ENCODE data around the gene SYNM. TPM values are rescaled to one million over a fixed set of nuclear protein-coding genes. Genes with fewer than 3 reads are reported as not detected.

The SYNM gene
- total RNA-seq, 1 donor from 2014 or later: 0.02 TPM

DNA sequence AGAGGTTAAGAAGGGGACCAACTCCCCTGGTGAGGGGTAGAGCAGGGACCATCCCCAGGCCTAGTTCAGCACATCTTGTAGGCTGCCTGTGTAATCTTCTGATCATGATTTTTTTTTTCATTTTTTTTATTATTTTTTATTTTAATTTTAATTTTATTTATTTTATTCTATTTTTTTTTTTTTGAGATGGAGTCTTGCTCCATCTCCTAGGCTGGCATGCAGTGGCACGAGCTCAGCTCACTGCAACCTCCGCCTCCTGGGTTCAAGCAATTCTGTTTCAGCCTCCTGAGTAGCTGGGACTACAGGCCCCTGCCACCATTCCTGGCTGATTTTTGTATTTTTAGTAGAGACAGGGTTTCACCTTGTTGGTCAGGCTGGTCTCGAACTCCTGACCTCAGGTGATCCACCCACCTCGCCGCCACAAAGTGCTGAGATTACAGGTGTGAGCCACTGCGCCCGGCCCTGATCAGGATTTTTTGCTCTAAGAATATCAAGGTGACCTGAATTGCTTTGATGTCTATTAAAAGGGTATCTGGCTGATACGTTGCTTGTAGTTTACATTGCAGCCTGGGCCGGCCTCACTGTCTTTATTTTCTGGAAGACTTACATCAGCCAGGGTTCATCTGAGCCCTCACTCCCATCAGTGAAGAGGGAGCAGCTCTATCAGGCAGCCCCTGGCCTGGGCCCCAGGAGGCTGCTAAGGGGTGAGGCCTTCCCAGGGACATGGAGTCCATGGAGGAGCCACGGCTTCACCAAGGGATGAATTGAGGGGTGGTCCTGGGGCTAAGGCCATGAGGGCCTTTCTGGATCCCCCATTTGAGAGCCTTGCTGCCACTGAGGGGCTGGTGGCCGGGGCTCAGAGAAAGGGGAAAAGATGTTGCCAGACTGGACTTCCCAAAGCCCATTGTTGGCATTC is 10.7 kb downstream of the SYNM start:
- intact Hi-C loops (cut with micrococcal nuclease): no loop called here
- TF ChIP-seq, protein P1, sequence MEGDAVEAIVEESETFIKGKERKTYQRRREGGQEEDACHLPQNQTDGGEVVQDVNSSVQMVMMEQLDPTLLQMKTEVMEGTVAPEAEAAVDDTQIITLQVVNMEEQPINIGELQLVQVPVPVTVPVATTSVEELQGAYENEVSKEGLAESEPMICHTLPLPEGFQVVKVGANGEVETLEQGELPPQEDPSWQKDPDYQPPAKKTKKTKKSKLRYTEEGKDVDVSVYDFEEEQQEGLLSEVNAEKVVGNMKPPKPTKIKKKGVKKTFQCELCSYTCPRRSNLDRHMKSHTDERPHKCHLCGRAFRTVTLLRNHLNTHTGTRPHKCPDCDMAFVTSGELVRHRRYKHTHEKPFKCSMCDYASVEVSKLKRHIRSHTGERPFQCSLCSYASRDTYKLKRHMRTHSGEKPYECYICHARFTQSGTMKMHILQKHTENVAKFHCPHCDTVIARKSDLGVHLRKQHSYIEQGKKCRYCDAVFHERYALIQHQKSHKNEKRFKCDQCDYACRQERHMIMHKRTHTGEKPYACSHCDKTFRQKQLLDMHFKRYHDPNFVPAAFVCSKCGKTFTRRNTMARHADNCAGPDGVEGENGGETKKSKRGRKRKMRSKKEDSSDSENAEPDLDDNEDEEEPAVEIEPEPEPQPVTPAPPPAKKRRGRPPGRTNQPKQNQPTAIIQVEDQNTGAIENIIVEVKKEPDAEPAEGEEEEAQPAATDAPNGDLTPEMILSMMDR (IDR thresholded peaks at IDR 0.05): no peak
- Mint-ChIP-seq H3K4me1 (no peaks in the 10 kb centered on the region), H3K27ac (no peak overlapping the region), H3K36me3 (ENCODE audit: low read depth) (no peaks in the 10 kb centered on the region), H3K9me3 (no peaks in the 10 kb centered on the region), H3K27me3 (peaks cover 6% of the 10 kb centered on the region), H3K4me3 (no peak overlapping the region)
- ChIA-PET POLR2A (no interaction called here), CTCF (no interaction called here)
- no peak for DNase-seq
- ATAC-seq (ENCODE audit: low read depth): no peak

DNA sequence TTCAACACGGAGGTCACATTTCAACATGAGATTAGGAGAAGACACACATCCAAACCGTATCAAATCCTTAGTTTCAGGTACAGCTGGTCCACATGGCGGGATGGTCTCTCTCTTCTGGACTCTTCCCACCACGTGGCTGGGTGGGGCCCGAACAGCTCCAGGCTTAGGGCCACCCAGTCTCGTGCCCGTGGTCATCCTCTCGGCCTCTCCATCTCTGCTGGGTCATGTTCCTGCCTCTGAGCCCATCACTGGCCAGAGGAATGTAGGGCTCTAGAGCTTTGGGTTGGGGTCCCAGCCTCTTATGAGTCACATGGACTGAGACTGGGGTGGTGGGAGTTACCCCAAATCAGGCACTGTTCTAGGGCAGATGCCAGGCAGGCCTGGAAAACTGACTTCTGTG is 12.2 kb downstream of the SYNM start:
- intact Hi-C loops (cut with micrococcal nuclease): no loop called here
- TF ChIP-seq, protein P1 (IDR thresholded peaks at IDR 0.05): no peak
- DNase-seq (no peak), ATAC-seq (ENCODE audit: low read depth) (no peak)
- Mint-ChIP-seq H3K4me1 (no peaks in the 10 kb centered on the region), H3K27me3 (peaks cover 6% of the 10 kb centered on the region), H3K36me3 (ENCODE audit: low read depth) (no peaks in the 10 kb centered on the region), H3K4me3 (no peak overlapping the region), H3K27ac (no peak overlapping the region), H3K9me3 (no peaks in the 10 kb centered on the region)
- CTCF ChIA-PET: no interaction called here
- POLR2A ChIA-PET: no interaction called here

DNA sequence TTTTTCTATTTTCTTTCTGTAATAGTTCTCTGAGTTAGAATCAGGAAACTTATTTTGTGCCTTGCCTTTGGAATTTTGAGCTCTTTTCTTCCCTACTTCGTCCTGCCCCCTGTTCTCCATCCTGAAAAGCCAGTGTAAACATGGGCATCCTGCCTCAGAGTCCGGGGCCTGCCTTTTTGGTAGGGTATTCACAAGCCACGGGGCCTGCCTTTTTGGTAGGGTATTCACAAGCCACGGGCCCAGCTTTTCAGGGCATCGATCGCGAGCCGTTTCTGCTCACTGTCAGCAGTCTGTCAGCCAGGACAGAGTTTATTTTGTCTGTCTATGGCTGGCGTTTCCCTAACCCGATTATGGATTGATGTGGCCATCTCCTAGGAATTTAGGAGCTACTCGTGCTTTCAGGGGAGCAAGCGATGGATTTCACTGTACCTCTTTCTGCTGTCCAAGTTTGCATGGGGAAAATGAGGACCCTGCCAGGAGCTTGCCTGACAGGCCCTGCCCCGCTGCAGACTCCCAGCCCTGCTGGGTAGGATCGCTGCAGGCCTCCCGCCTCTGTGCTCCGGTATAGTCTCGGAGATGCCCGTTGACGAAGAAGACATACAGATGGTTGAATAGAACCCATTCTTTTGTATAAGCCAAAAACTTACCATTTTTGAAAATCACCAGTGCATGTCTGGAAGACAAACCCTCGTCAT is 12.8 kb downstream of the SYNM start:
- H3K36me3 Mint-ChIP-seq (ENCODE audit: low read depth): no peaks in the 10 kb centered on the region
- CTCF ChIA-PET: no interaction called here
- POLR2A ChIA-PET: no interaction called here

DNA sequence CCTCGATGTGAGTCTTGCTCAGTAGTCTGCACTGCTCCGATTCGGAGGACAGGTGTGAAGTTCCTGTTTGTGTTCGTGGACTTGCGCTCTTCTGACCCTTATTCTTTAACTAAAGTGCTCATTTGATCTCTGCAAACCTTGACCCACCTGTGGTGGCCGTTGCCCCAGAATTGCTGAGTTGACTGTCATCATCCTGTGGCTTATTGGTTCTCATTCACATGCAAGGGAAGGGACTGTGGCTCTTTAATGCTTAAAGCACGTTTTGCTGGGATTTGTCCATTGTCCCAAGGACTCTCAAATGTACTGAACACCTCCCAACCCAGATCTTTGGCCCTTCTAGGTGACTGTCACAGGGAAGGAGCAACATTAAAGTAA is 13.4 kb downstream of the SYNM start:
- H3K36me3 Mint-ChIP-seq (ENCODE audit: low read depth): no peaks in the 10 kb centered on the region
- intact Hi-C loops (cut with micrococcal nuclease): no loop called here
- peaks cover 6% of the 10 kb centered on the region for H3K27me3 Mint-ChIP-seq
- ATAC-seq (ENCODE audit: low read depth) (no peak), DNase-seq (no peak)
- ChIA-PET CTCF (no interaction called here), POLR2A (no interaction called here)
- no peaks in the 10 kb centered on the region for H3K4me1 Mint-ChIP-seq
- no peaks in the 10 kb centered on the region for H3K9me3 Mint-ChIP-seq
- H3K4me3 Mint-ChIP-seq: no peak overlapping the region
- TF ChIP-seq, protein P1 (IDR thresholded peaks at IDR 0.05): no peak
- H3K27ac Mint-ChIP-seq: no peak overlapping the region

More for the DNA sequence above, 12.8 kb downstream of the SYNM start:
- peaks cover 6% of the 10 kb centered on the region for H3K27me3 Mint-ChIP-seq
- H3K4me3 Mint-ChIP-seq: no peak overlapping the region
- no peaks in the 10 kb centered on the region for H3K9me3 Mint-ChIP-seq
- intact Hi-C loops (cut with micrococcal nuclease): no loop called here
- ATAC-seq (ENCODE audit: low read depth): no peak
- TF ChIP-seq, protein P1 (IDR thresholded peaks at IDR 0.05): no peak
- no peak for DNase-seq
- H3K4me1 Mint-ChIP-seq: no peaks in the 10 kb centered on the region
- H3K27ac Mint-ChIP-seq: no peak overlapping the region

DNA sequence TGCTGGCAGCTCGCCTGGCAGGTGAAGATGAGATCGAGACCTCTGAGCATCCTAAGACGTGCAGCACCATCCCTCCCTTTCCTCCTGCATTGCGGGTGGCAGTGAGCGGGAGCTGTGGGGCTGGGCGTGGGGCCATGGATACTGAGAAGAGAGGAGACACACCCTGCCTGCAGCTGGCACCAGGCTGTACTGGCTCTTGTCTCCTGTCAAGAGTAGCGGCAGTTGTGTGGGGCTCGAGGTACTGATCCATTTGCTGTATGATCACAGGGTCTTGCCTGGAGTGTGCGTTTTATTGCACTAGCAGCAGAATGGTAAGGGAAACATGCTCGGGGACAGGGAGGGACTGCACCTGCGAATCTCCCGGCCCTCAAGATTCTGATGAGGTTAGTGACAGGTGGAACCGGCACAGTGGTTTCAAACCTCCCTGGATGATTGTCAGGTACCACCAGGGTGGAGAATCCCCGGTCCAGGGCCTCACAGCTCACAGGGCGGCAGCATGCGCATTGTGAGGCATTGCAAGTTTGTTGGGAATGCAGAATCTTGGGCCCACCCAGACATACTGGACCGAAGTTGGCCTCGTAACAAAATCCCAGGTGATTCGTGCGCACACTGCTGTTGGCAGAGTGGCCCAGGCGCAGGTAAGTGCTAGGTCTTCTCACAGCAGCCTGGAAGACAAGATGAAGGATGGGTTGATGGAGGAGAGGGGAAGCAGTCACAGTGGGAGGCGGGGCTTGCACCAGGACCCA is 14.1 kb downstream of the SYNM start:
- Mint-ChIP-seq H3K9me3 (no peaks in the 10 kb centered on the region), H3K27me3 (peaks cover 4% of the 10 kb centered on the region), H3K4me1 (no peaks in the 10 kb centered on the region), H3K27ac (no peak overlapping the region), H3K4me3 (no peak overlapping the region), H3K36me3 (ENCODE audit: low read depth) (no peaks in the 10 kb centered on the region)
- intact Hi-C loops (cut with micrococcal nuclease): no loop called here
- ATAC-seq (ENCODE audit: low read depth) (no peak), DNase-seq (no peak)
- POLR2A ChIA-PET: no interaction called here
- CTCF ChIA-PET: no interaction called here
- TF ChIP-seq, protein P1 (IDR thresholded peaks at IDR 0.05): no peak
